ENCODE results near the gene CYP3A5. TPM values are rescaled to one million over a fixed set of nuclear protein-coding genes. Genes with fewer than 3 reads are reported as not detected.

The CYP3A5 gene
- total and polyA plus RNA-seq, 2 of the 13 experiments (the other 11 are each of a cell fraction or from before 2014, with no cell fraction given), result 5.7 to 9.3 TPM

DNA sequence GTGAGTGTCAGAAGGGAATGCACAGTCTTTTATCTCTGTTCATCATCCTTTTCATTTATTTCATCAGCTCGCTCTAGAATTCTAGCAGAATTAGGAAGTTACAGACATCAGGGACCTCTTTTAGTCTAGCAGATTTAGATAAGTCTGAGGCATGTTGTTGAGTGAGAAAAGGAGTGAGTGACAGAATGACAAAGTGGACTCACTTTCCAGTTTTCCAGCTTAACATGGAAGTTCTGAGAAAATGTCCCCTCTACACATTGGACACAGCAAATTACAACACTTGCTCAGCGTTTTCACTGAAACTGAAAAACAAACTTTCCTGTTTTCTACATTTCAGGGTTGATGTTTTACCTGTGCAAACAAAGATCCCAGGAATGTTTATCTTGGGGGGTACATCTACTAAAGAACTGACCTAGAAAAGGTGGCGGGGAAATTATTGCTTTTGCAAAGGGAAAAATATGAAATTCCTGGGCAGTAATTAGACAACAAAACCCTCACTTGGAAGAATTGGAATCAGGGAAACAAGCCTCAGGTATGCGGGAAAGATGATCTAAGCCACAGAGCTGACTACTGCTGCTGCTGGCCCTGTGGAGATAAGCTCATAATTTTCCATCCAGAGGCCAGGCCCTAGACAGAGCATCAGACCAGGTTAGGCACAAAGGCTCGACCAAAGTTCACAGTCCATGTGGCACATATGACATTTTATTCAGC, 14.6 kb upstream of the CYP3A5 start (continued):
- TF ChIP-seq ZMYM2 (CRISPR knock-in tag; IDR thresholded peaks at IDR 0.05) (no peak), MZF1 (CRISPR knock-in tag; IDR thresholded peaks at IDR 0.05; ENCODE audit: borderline replicate concordance) (no peak), TBX2 (CRISPR knock-in tag; IDR thresholded peaks at IDR 0.05; ENCODE audit: borderline replicate concordance) (peak; percentile 78; the same call in 1 of the 2 replicates), ZNF275 (CRISPR knock-in tag; IDR thresholded peaks at IDR 0.05; ENCODE audit: borderline replicate concordance) (0 out of 2 replicates have a peak, but pooled peaks have one; percentile 45), ZNF430 (CRISPR knock-in tag; IDR thresholded peaks at IDR 0.05) (no peak), CHD2 (IDR thresholded peaks at IDR 0.05; ENCODE audit: low read depth, low read length) (no peak), GLI4 (CRISPR knock-in tag; IDR thresholded peaks at IDR 0.05; ENCODE audit: borderline replicate concordance) (no peak), IRF9 (CRISPR knock-in tag; IDR thresholded peaks at IDR 0.05; ENCODE audit: borderline replicate concordance) (no peak), E2F5 (CRISPR knock-in tag; conservative IDR thresholded peaks at IDR 0.05) (no peak), PTBP1 (IDR thresholded peaks at IDR 0.05; ENCODE audit: low read depth, low read length, poor library complexity, severe bottlenecking) (no peak), KLF9 (CRISPR knock-in tag; IDR thresholded peaks at IDR 0.05; ENCODE audit: low read depth) (no peak), ZNF577 (CRISPR knock-in tag; IDR thresholded peaks at IDR 0.05; ENCODE audit: borderline replicate concordance, low read depth) (no peak), STAT5B (CRISPR knock-in tag; IDR thresholded peaks at IDR 0.05) (no peak), SOX13 (IDR thresholded peaks at IDR 0.05) (no peak), SOX13 (CRISPR knock-in tag; conservative IDR thresholded peaks at IDR 0.05 in 1 of 2, IDR thresholded peaks at IDR 0.05 in 1 of 2) (peak in 1 of 2 experiments; percentile 84; a peak in 2 of 4 replicates), RARA (CRISPR knock-in tag; IDR thresholded peaks at IDR 0.05) (peak; percentile 73), BHLHE40 (IDR thresholded peaks at IDR 0.05; ENCODE audit: low read length) (no peak), ZKSCAN5 (CRISPR knock-in tag; IDR thresholded peaks at IDR 0.05) (no peak), MTA3 (CRISPR knock-in tag; IDR thresholded peaks at IDR 0.05) (no peak), NAIF1 (CRISPR knock-in tag; IDR thresholded peaks at IDR 0.05; ENCODE audit: borderline replicate concordance) (no peak), ZNF615 (CRISPR knock-in tag; IDR thresholded peaks at IDR 0.05; ENCODE audit: borderline replicate concordance) (no peak), TARDBP (CRISPR knock-in tag; IDR thresholded peaks at IDR 0.05) (peak; percentile 46; the same call in 1 of the 2 replicates)
- TF ChIP-seq, protein P1, sequence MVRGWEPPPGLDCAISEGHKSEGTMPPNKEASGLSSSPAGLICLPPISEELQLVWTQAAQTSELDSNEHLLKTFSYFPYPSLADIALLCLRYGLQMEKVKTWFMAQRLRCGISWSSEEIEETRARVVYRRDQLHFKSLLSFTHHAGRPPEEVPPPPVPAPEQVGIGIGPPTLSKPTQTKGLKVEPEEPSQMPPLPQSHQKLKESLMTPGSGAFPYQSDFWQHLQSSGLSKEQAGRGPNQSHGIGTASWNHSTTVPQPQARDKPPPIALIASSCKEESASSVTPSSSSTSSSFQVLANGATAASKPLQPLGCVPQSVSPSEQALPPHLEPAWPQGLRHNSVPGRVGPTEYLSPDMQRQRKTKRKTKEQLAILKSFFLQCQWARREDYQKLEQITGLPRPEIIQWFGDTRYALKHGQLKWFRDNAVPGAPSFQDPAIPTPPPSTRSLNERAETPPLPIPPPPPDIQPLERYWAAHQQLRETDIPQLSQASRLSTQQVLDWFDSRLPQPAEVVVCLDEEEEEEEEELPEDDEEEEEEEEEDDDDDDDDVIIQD (CRISPR knock-in tag; IDR thresholded peaks at IDR 0.05; ENCODE audit: low read depth), result peak; percentile 28; the same call in 1 of the 2 replicates

Measured in HepG2 (cell line).